ENCODE measurements around the gene ARHGAP29. TPM values are rescaled to one million over a fixed set of nuclear protein-coding genes. Genes with fewer than 3 reads are reported as not detected.

Gene ARHGAP29
- total and polyA plus RNA-seq, 10 of the 15 experiments (the other 5 are each of a cell fraction or from before 2014, with no cell fraction given) = under 0.01 to 0.43 (median 0.10) TPM; not detected in 4

GRCh38 chr1:94255476-94255875 is 18.1 kb upstream of the ARHGAP29 start:
- SMC1A ChIA-PET (ENCODE audit: uncharacterized antibody, unreplicated experiment) = no interaction called here
- TF ChIP-seq KAT2A (conservative IDR thresholded peaks at IDR 0.05; ENCODE audit: control insufficient read depth, low read depth, low read length) (no peak), PRDM15 (CRISPR knock-in tag; IDR thresholded peaks at IDR 0.05) (no peak), HCFC1 (IDR thresholded peaks at IDR 0.05; ENCODE audit: low read length) (no peak), RFX5 (IDR thresholded peaks at IDR 0.05; ENCODE audit: low read depth, low read length) (no peak), NFIC (IDR thresholded peaks at IDR 0.05; ENCODE audit: low read depth, low read length) (no peak), ZBTB40 (IDR thresholded peaks at IDR 0.05; ENCODE audit: borderline replicate concordance) (no peak), TCF3 (IDR thresholded peaks at IDR 0.05; ENCODE audit: borderline replicate concordance, insufficient read depth, low read depth, low read length) (no peak), NRF1 (conservative IDR thresholded peaks at IDR 0.05; ENCODE audit: low read depth, low read length) (no peak), SUPT20H (IDR thresholded peaks at IDR 0.05; ENCODE audit: borderline replicate concordance, control insufficient read depth, low read depth, low read length) (no peak), SREBF1 (IDR thresholded peaks at IDR 0.05; ENCODE audit: low read length) (no peak), SPI1 (IDR thresholded peaks at IDR 0.05; ENCODE audit: borderline replicate concordance, insufficient read depth, low read depth, low read length) (no peak)
- TF ChIP-seq, protein P1, sequence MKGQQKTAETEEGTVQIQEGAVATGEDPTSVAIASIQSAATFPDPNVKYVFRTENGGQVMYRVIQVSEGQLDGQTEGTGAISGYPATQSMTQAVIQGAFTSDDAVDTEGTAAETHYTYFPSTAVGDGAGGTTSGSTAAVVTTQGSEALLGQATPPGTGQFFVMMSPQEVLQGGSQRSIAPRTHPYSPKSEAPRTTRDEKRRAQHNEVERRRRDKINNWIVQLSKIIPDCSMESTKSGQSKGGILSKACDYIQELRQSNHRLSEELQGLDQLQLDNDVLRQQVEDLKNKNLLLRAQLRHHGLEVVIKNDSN (IDR thresholded peaks at IDR 0.05; ENCODE audit: borderline replicate concordance, extremely low read length, insufficient read depth, low read depth, low read length) = no peak

More at GRCh38 chr1:94255476-94255875, 18.1 kb upstream of the ARHGAP29 start:
- 0 out of 4 replicates have a peak, but pooled peaks cover 0 to 2% of the 10 kb centered on the region in 2 experiments for H3K27me3 ChIP-seq (replicated peaks in 1 of 2; ENCODE audit: control insufficient read depth in 2 of 2, insufficient read depth in 2 of 2, low read length in 1 of 2)
- intact Hi-C loops (cut with micrococcal nuclease; ENCODE audit: unreplicated experiment) (no loop called here), in situ Hi-C loops (cut with MboI) (no loop called here)
- no peaks in the 10 kb centered on the region; the same call in 2 of the 3 replicates for H3K9me3 ChIP-seq (replicated peaks; ENCODE audit: control insufficient read depth, insufficient read depth, low read length)
- no peak for FAIRE-seq
- no peaks in the 10 kb centered on the region for H3K4me1 ChIP-seq (ENCODE audit: control insufficient read depth, insufficient read depth, low read length)
- no peak overlapping the region for H3K4me2 ChIP-seq (ENCODE audit: control insufficient read depth, insufficient read depth)
- H2AFZ ChIP-seq (ENCODE audit: control insufficient read depth, low read depth, low read length) = no peak overlapping the region
- ChIA-PET POLR2A (no interaction called here), CTCF (no interaction called here), RAD21 (ENCODE audit: unreplicated experiment) (interaction anchor here (1.0 kb wide), 1 partner anchor 79 kb away, joined by 3 read pairs; no protein-coding TSS in a partner anchor)
- BruUV-seq (replicated peaks) = no TSS peak
- 23% methylated on average over 2 of the region's 2 CpGs for WGBS (ENCODE audit: insufficient coverage, insufficient replicate concordance, low lambda C conversion rate, missing lambda C conversion rate)
- no peak for ATAC-seq
- H3K4me3 ChIP-seq = no peak overlapping the region
- no peak overlapping the region for H3K9ac ChIP-seq (ENCODE audit: control insufficient read depth, insufficient read depth, low read length)
- no peaks in the 10 kb centered on the region for H3K79me2 ChIP-seq (ENCODE audit: control insufficient read depth, insufficient read depth, low read length)
- H3K36me3 ChIP-seq (ENCODE audit: control insufficient read depth in 2 of 2, insufficient read depth in 2 of 2, low read length in 1 of 2) = no peaks in the 10 kb centered on the region
- DNase-seq (ENCODE audit: low read depth, low spot score) = no peak
- no peak overlapping the region for H3K27ac ChIP-seq (ENCODE audit: control insufficient read depth, insufficient read depth)
- H4K20me1 ChIP-seq (ENCODE audit: control insufficient read depth, insufficient read depth) = no peaks in the 10 kb centered on the region

Data from GM12878 (cell line).